ENCODE measurements around the gene MFSD1. TPM values are rescaled to one million over a fixed set of nuclear protein-coding genes. Genes with fewer than 3 reads are reported as not detected.

The MFSD1 gene
- total and polyA plus RNA-seq, 9 of the 15 experiments (the other 6 are each of a cell fraction or from before 2014, with no cell fraction given) = 8.7 to 49.5 (median 28.6) TPM

DNA sequence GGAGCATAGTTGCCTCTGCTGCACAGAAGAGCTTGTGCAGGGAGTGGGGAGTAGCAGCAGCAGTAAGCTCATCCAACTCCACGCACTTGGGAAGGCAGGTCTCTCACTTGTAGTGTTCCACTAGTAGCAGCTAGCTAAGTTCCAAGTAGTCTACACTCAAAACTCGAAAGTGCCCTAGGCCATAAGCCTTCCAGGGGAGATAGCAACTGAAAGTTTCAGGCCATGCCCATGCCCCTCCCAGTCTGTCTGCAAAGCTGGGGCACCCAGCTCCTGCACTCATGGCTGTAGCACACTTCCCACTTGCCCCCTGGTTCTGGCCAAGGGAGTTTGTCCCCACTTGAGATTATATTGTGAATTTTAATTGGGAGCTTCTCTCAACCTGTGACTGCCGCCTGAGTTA lies 57.5 kb downstream of the MFSD1 start:
- 0% methylated on average over 3 of the region's 3 CpGs for WGBS (ENCODE audit: insufficient coverage, low coverage, missing lambda C conversion rate)
- FAIRE-seq (no peak), ATAC-seq (no peak), DNase-seq (ENCODE audit: extremely low read depth in 1 of 4, low spot score in 3 of 4) (no peak)
- H4K20me1 ChIP-seq (replicated peaks; ENCODE audit: control insufficient read depth, insufficient read depth, low read length) = no peaks in the 10 kb centered on the region
- H3K9ac ChIP-seq (ENCODE audit: insufficient read depth in 1 of 2, low read depth in 2 of 2, low read length in 2 of 2) = no peak overlapping the region
- no peaks in the 10 kb centered on the region for H3K4me1 ChIP-seq (replicated peaks in 1 of 2; ENCODE audit: control insufficient read depth in 2 of 2, insufficient read depth in 2 of 2, low read length in 2 of 2)
- intact Hi-C loops (cut with micrococcal nuclease) (no loop called here), in situ Hi-C loops (cut with MboI) (no loop called here)
- H3K27me3 ChIP-seq (ENCODE audit: control insufficient read depth in 2 of 2, insufficient read depth in 2 of 2, low read length in 2 of 2) = no peaks in the 10 kb centered on the region
- no TSS peak for BruUV-seq (replicated peaks)
- CTCF ChIA-PET (ENCODE audit: low intra/inter-chr PET ratio) = no interaction called here
- H3K9me3 ChIP-seq (replicated peaks; ENCODE audit: control insufficient read depth, insufficient read depth, low read depth, low read length) = no peaks in the 10 kb centered on the region
- H2AFZ ChIP-seq (ENCODE audit: low read depth, low read length) = no peak overlapping the region
- no peaks in the 10 kb centered on the region for H3K79me2 ChIP-seq (ENCODE audit: control insufficient read depth, insufficient read depth, low read length)
- no peak overlapping the region for H3K4me3 ChIP-seq
- H3K4me2 ChIP-seq (ENCODE audit: insufficient read depth, low read length) = no peak overlapping the region
- TF ChIP-seq ZNF197 (CRISPR knock-in tag; IDR thresholded peaks at IDR 0.05; ENCODE audit: low read depth) = no peak
- TF ChIP-seq OTX1 (CRISPR knock-in tag; IDR thresholded peaks at IDR 0.05) = no peak
- no peak for TF ChIP-seq MYC (IDR thresholded peaks at IDR 0.05; ENCODE audit: low read depth, low read length)
- no peak for TF ChIP-seq MYC (CRISPR knock-in tag; IDR thresholded peaks at IDR 0.05; ENCODE audit: borderline replicate concordance, low read depth)
- TF ChIP-seq NCOR1 (IDR thresholded peaks at IDR 0.05) = no peak
- no peak for TF ChIP-seq NR1H2 (CRISPR knock-in tag; IDR thresholded peaks at IDR 0.05)
- TF ChIP-seq BDP1 (IDR thresholded peaks at IDR 0.05; ENCODE audit: insufficient read depth, insufficient read length) = no peak
- no peak for TF ChIP-seq FUS (optimal IDR thresholded peaks at IDR 0.05; ENCODE audit: low read depth, low read length)
- TF ChIP-seq ZC3H8 (IDR thresholded peaks at IDR 0.05) = no peak
- no peak for TF ChIP-seq SMARCA4 (IDR thresholded peaks at IDR 0.05)
- no peak for TF ChIP-seq ZNF830 (CRISPR knock-in tag; IDR thresholded peaks at IDR 0.05)
- TF ChIP-seq, protein P1, sequence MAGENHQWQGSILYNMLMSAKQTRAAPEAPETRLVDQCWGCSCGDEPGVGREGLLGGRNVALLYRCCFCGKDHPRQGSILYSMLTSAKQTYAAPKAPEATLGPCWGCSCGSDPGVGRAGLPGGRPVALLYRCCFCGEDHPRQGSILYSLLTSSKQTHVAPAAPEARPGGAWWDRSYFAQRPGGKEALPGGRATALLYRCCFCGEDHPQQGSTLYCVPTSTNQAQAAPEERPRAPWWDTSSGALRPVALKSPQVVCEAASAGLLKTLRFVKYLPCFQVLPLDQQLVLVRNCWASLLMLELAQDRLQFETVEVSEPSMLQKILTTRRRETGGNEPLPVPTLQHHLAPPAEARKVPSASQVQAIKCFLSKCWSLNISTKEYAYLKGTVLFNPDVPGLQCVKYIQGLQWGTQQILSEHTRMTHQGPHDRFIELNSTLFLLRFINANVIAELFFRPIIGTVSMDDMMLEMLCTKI (IDR thresholded peaks at IDR 0.05; ENCODE audit: partially characterized antibody) = no peak
- no peak for TF ChIP-seq HDAC3 (IDR thresholded peaks at IDR 0.05; ENCODE audit: borderline replicate concordance, partially characterized antibody)
- no peak for TF ChIP-seq ZNF347 (CRISPR knock-in tag; IDR thresholded peaks at IDR 0.05; ENCODE audit: low read depth)
- no peak for TF ChIP-seq SPI1 (IDR thresholded peaks at IDR 0.05; ENCODE audit: borderline replicate concordance, low read depth, low read length)
- no peak for TF ChIP-seq TAF7 (tag; IDR thresholded peaks at IDR 0.05)
- TF ChIP-seq XRCC3 (IDR thresholded peaks at IDR 0.05) = no peak
- no peak for TF ChIP-seq PML (IDR thresholded peaks at IDR 0.05; ENCODE audit: low read length)
- TF ChIP-seq MYNN (IDR thresholded peaks at IDR 0.05) = no peak
- no peak for TF ChIP-seq MYNN (CRISPR knock-in tag; IDR thresholded peaks at IDR 0.05)
- TF ChIP-seq, protein P2, sequence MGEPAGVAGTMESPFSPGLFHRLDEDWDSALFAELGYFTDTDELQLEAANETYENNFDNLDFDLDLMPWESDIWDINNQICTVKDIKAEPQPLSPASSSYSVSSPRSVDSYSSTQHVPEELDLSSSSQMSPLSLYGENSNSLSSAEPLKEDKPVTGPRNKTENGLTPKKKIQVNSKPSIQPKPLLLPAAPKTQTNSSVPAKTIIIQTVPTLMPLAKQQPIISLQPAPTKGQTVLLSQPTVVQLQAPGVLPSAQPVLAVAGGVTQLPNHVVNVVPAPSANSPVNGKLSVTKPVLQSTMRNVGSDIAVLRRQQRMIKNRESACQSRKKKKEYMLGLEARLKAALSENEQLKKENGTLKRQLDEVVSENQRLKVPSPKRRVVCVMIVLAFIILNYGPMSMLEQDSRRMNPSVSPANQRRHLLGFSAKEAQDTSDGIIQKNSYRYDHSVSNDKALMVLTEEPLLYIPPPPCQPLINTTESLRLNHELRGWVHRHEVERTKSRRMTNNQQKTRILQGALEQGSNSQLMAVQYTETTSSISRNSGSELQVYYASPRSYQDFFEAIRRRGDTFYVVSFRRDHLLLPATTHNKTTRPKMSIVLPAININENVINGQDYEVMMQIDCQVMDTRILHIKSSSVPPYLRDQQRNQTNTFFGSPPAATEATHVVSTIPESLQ (CRISPR knock-in tag; IDR thresholded peaks at IDR 0.05) = no peak
- no peak for TF ChIP-seq ZNF561 (CRISPR knock-in tag; conservative IDR thresholded peaks at IDR 0.05)
- POLR2A ChIA-PET = interaction anchor here (0.5 kb wide), 1 partner anchor 1481 kb away, joined by 3 read pairs; no protein-coding TSS in a partner anchor
- no peak overlapping the region for H3K27ac ChIP-seq (ENCODE audit: extremely low read depth, low read depth, low read length)
- no peaks in the 10 kb centered on the region for H3K9me1 ChIP-seq (ENCODE audit: control insufficient read depth, insufficient read depth, low read length)
- H3K36me3 ChIP-seq (ENCODE audit: control insufficient read depth, insufficient read depth, low read length) = no peaks in the 10 kb centered on the region

Measured in K562 (cell line).